CD8-positive, alpha-beta memory T cell (primary cell): ENCODE data around the gene GRIK4. TPM values are rescaled to one million over a fixed set of nuclear protein-coding genes. Genes with fewer than 3 reads are reported as not detected.

Experiments
- CTCF ChIA-PET: fragments of 350-600 bp; sonication (Branson Sonifier 250); formaldehyde crosslinking; loops from one replicate; lab custom pipeline; 2021; ENCODE audit warnings: antibody characterized with exemption; lab: Charles Lee
- POLR2A ChIA-PET: fragments of 350-600 bp; sonication (Branson Sonifier 250); formaldehyde crosslinking; loops from one replicate; lab custom pipeline; 2021; ENCODE audit warnings: antibody characterized with exemption; lab: Charles Lee
- DNase-seq, 5 donors: peaks; one replicate each; pipeline versions ENCODE4 v3.0.0 to v3.0.0-alpha.2; 2020 to 2022; ENCODE audit warnings: mixed read lengths in 1 of 5
- H3K27ac ChIP-seq: one replicate; pipeline ENCODE4 v1.7.0; 2013; ENCODE audit warnings: low read depth, mild to moderate bottlenecking, low read length, moderate library complexity
- H3K27me3 ChIP-seq: 2 replicates; pipeline ENCODE4 v1.7.0; 2013; ENCODE audit warnings: low read length, mild to moderate bottlenecking; ENCODE audit not compliant: insufficient read depth, poor library complexity, severe bottlenecking
- H3K36me3 ChIP-seq: 2 replicates; pipeline ENCODE4 v1.7.0; 2013; ENCODE audit warnings: mild to moderate bottlenecking, low read length, moderate library complexity; ENCODE audit not compliant: insufficient read depth
- H3K4me1 ChIP-seq: 2 replicates; pipeline ENCODE4 v1.7.0; 2013; ENCODE audit warnings: mild to moderate bottlenecking, low read length, moderate library complexity; ENCODE audit not compliant: insufficient read depth
- H3K4me3 ChIP-seq: 2 replicates; pipeline ENCODE4 v1.7.0; 2013; ENCODE audit warnings: mild to moderate bottlenecking, low read length
- H3K9me3 ChIP-seq: 2 replicates; pipeline ENCODE4 v1.7.0; 2013; ENCODE audit warnings: mild to moderate bottlenecking, low read length
- H3K27ac Mint-ChIP-seq, 8 donors: one replicate each; pipeline ENCODE4 v1.8.0; 2020 to 2021; ENCODE audit warnings: mixed read lengths in 8 of 8, mild to moderate bottlenecking in 6 of 8, inconsistent platforms in 3 of 8, moderate library complexity in 3 of 8
- H3K27me3 Mint-ChIP-seq, 2 donors: one replicate each; pipeline ENCODE4 v1.8.0; 2020 to 2021; ENCODE audit warnings: mixed read lengths in 2 of 2, mild to moderate bottlenecking in 1 of 2, moderate library complexity in 1 of 2
- H3K36me3 Mint-ChIP-seq, 3 donors: one replicate each; pipeline ENCODE4 v1.8.0; 2020 to 2021; ENCODE audit warnings: mixed read lengths in 3 of 3, inconsistent platforms in 1 of 3, mild to moderate bottlenecking in 1 of 3
- H3K4me1 Mint-ChIP-seq, 3 donors: one replicate each; pipeline ENCODE4 v1.8.0; 2020 to 2021; ENCODE audit warnings: mixed read lengths in 3 of 3, inconsistent platforms in 1 of 3, mild to moderate bottlenecking in 1 of 3
- H3K4me3 Mint-ChIP-seq, 7 donors: one replicate each; pipeline ENCODE4 v1.8.0; 2020 to 2021; ENCODE audit warnings: mixed read lengths in 7 of 7, mild to moderate bottlenecking in 6 of 7, moderate library complexity in 4 of 7, inconsistent platforms in 2 of 7
- H3K9me3 Mint-ChIP-seq, 5 donors: one replicate each; pipeline ENCODE4 v1.8.0; 2020 to 2022; ENCODE audit warnings: mixed read lengths in 5 of 5, mild to moderate bottlenecking in 3 of 5, moderate library complexity in 2 of 5, inconsistent platforms in 1 of 5
- polyA plus RNA-seq: library from polyadenylated mRNA; unstranded; fragments of 300-500 nt; fragmentation: Illumina TruSeq; gene quantifications from one replicate; pipeline ENCODE4 v1.2.3, GENCODE V29; 2021
- total RNA-seq, 2 experiments: library from RNA; stranded (reverse); gene quantifications; one replicate each; pipeline ENCODE4 v1.2.3, GENCODE V29; 2021

GRIK4 gene
- total and polyA plus RNA-seq, 3 experiments from 2014 or later = 0.07 TPM; not detected in 2

DNA sequence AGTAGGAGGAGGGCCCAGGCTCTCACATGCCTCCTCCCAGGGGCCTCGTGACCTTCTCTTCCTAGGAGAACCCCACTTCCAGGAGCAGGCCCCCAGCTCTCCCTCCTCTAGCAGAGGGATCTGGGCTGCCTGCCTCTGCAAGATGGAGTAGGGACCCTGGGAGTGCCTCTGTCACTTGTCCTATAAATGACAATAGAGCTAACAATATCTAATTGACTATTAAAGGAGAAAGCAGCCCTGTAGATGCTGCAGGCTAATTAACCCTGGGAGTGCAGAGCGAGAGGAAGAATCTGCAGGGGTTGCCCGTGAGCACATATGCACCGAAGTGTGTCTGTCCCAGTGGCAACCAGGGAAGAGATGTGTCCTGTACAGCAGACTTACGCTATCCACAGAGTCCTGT, 184.4 kb downstream of the GRIK4 start:
- Histone ChIP-seq H3K9me3 (no peaks in the 10 kb centered on the region), H3K27me3 (no peaks in the 10 kb centered on the region), H3K4me3 (no peak overlapping the region), H3K27ac (no peak overlapping the region), H3K4me1 (no peaks in the 10 kb centered on the region), H3K36me3 (no peaks in the 10 kb centered on the region)
- ChIA-PET CTCF (interaction anchor here (1.0 to 2.1 kb wide), 2 partner anchors 9 to 361 kb away, joined by 4 to 6 read pairs; no protein-coding TSS in a partner anchor), POLR2A (no interaction called here)
- Mint-ChIP-seq H3K27ac (no peak overlapping the region), H3K9me3 (no peaks in the 10 kb centered on the region), H3K4me3 (no peak overlapping the region), H3K36me3 (no peaks in the 10 kb centered on the region), H3K27me3 (peaks cover 12 to 30% of the 10 kb centered on the region in 2 donors), H3K4me1 (no peaks in the 10 kb centered on the region)
- no peak for DNase-seq

DNA sequence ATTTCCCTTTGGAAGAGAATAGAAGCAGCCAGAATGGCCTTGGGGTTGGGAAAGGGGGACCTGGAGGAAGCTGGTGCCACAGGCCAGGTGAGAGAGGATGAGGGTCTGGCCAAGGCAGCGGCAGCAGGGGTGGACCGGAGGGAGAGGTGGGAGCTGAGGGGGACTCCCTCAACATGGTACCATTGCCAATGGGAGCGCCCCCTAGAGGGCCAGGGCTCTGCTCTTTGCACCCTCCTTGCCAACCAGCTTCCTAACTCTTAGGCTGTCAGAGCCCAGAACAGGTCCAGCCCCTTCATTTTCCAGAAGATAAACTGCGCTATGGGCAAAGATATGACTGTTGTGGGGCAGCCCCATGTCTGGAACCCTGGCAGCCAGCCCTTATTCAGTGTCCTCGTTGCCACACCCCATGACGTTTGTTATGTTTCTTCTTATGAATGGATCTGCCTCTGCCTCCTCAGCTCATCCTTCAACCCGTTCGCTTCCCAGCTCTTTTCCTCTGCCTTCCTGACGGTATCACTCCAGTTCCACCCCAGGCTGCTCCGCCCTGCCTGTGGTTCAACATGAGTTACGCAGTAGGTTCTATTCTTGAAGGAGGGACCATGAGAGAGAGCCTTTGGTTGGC, 185.2 kb downstream of the GRIK4 start:
- H3K27me3 Mint-ChIP-seq = peaks cover 10 to 24% of the 10 kb centered on the region in 2 donors
- H3K4me3 Mint-ChIP-seq = no peak overlapping the region
- no peaks in the 10 kb centered on the region for H3K36me3 Mint-ChIP-seq
- H3K4me3 ChIP-seq = no peak overlapping the region
- no peaks in the 10 kb centered on the region for H3K4me1 Mint-ChIP-seq
- ChIA-PET CTCF (interaction anchor here (1.0 to 1.6 kb wide), 2 partner anchors 12 to 362 kb away, joined by 4 to 5 read pairs; no protein-coding TSS in a partner anchor), POLR2A (no interaction called here)
- DNase-seq = no peak
- no peaks in the 10 kb centered on the region for H3K27me3 ChIP-seq
- no peaks in the 10 kb centered on the region for H3K36me3 ChIP-seq
- H3K9me3 ChIP-seq = no peaks in the 10 kb centered on the region
- no peak overlapping the region for H3K27ac ChIP-seq
- H3K9me3 Mint-ChIP-seq = no peaks in the 10 kb centered on the region
- H3K4me1 ChIP-seq = no peaks in the 10 kb centered on the region
- no peak overlapping the region for H3K27ac Mint-ChIP-seq

DNA sequence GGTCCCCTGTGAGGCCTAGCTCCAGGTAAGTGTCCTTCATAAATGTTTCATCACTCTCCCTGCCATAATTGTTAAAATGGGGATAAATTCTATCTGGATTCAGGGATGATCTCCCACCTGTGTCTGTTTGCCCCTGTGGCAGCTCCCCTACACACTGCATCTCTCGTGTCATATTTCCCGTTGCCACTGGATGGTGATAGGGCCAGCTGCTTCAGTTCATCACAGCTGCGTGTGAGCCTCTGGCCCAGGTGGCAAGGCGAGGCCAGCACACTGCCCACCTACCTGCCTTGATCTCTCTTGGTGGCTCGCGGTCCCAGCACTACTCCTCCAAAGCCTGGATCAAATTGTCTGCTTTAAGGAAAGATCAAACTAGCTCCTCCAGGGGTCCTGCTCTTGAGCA, 187.4 kb downstream of the GRIK4 start:
- Mint-ChIP-seq H3K36me3 (no peaks in the 10 kb centered on the region), H3K27me3 (peaks cover 5 to 14% of the 10 kb centered on the region in 2 donors), H3K4me1 (no peaks in the 10 kb centered on the region), H3K4me3 (no peak overlapping the region), H3K9me3 (no peaks in the 10 kb centered on the region), H3K27ac (no peak overlapping the region)
- Histone ChIP-seq H3K36me3 (no peaks in the 10 kb centered on the region), H3K27me3 (no peaks in the 10 kb centered on the region), H3K27ac (no peak overlapping the region), H3K4me3 (no peak overlapping the region), H3K9me3 (no peaks in the 10 kb centered on the region), H3K4me1 (no peaks in the 10 kb centered on the region)
- CTCF ChIA-PET = no interaction called here
- POLR2A ChIA-PET = no interaction called here
- no peak for DNase-seq

DNA sequence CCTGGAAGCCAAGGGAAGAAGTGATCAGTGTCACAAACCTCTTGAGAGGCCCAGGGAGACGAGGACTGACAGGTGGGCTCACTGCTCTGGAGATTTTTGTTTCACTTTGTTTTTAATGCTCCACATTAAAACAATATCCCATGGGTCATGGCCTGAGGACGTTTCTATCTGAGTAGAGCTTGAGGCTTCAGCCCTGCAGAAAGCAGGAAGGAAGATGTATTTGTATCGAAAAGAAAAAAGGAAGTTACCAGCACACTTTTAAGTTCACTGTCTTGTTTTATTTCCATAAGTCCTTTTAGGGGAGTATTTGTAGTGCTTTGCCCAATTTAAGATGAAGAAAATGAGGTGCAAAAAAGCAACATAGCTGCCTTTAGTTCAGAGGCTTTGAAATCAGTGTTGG, 191.1 kb downstream of the GRIK4 start:
- POLR2A ChIA-PET = no interaction called here
- H3K4me3 Mint-ChIP-seq = no peak overlapping the region
- H3K9me3 ChIP-seq = no peaks in the 10 kb centered on the region
- no peaks in the 10 kb centered on the region for H3K4me1 Mint-ChIP-seq
- no peak overlapping the region for H3K27ac Mint-ChIP-seq
- no peaks in the 10 kb centered on the region for H3K27me3 ChIP-seq
- H3K9me3 Mint-ChIP-seq = peaks cover 0 to 9% (median 3%) of the 10 kb centered on the region in 5 donors
- CTCF ChIA-PET = no interaction called here
- no peaks in the 10 kb centered on the region for H3K36me3 ChIP-seq
- H3K27me3 Mint-ChIP-seq = peaks cover 16 to 30% of the 10 kb centered on the region in 2 donors
- no peak overlapping the region for H3K4me3 ChIP-seq
- DNase-seq = no peak
- H3K27ac ChIP-seq = no peak overlapping the region
- no peaks in the 10 kb centered on the region for H3K4me1 ChIP-seq
- H3K36me3 Mint-ChIP-seq = no peaks in the 10 kb centered on the region

DNA sequence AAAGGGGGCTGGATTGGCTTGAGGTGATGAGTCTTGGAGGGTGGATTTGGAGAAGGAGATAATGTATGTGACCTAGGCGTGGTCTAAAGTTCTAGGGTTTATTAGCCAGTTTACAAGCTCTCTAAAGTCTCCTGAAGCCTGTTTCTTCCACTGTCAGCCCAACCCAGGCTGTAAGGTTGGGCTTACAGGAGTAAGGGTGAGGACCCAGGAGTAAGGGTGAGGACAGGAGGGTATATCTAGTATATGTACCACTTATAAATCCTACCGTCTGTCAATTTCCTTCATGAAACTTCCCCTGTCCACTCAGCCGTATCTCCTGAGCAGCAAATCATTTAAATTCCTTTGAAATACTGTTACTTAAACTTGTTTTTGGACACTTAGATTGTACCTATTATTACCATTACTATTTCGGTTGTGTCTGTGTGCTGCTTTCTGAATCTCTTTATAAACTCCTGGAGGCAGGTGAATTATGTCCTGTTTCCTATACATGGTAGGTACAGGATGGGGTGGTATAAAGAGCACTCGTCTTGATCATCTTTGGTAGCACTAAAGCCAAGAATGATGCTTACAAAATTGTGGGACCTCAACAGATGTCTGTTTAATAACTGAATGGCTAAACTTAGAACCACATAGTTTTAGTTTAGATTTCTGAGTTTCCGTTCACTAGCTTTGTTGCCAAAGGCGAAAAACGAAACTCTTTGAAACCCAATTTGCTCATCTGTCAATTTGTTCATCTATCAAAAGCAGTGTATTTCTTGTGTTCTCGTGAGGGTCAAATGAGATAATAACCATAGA, 192.0 kb downstream of the GRIK4 start:
- Histone ChIP-seq H3K27me3 (no peaks in the 10 kb centered on the region), H3K36me3 (no peaks in the 10 kb centered on the region), H3K4me1 (no peaks in the 10 kb centered on the region), H3K9me3 (no peaks in the 10 kb centered on the region), H3K27ac (no peak overlapping the region), H3K4me3 (no peak overlapping the region)
- POLR2A ChIA-PET = no interaction called here
- H3K4me3 Mint-ChIP-seq = no peak overlapping the region
- peaks cover 16 to 36% of the 10 kb centered on the region in 2 donors for H3K27me3 Mint-ChIP-seq
- no peaks in the 10 kb centered on the region for H3K36me3 Mint-ChIP-seq
- peaks cover 0 to 10% (median 3%) of the 10 kb centered on the region in 5 donors for H3K9me3 Mint-ChIP-seq
- CTCF ChIA-PET = no interaction called here
- no peak for DNase-seq
- H3K27ac Mint-ChIP-seq = no peak overlapping the region
- H3K4me1 Mint-ChIP-seq = no peaks in the 10 kb centered on the region

DNA sequence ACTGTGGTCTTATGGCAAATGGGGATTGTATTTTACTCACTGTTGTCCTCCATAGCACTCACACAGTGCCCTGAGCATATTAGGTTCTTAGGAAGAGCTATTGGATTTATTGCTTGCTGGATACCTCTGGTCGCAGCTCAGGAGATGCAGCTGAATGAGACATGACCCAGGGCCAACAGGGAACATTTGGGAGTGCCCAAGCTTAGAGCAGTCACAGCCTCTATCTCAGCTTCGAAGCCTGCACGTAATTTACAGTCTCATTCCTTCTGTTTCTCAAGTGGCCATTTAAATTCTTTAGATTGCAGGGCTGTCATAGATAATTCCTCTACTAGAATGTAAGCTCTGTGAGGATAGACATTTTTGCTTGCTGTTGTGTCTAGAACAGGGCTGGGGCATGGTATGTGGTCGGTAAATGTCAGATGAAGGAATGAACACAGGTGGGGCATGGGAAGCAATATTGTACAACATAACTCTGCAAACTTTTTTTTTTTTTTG, 192.8 kb downstream of the GRIK4 start:
- Mint-ChIP-seq H3K36me3 (no peaks in the 10 kb centered on the region), H3K27me3 (peaks cover 17 to 33% of the 10 kb centered on the region in 2 donors), H3K27ac (peak overlapping the region in 1 of 8 donors; percentile 69), H3K4me1 (no peaks in the 10 kb centered on the region), H3K4me3 (no peak overlapping the region), H3K9me3 (peaks cover 0 to 13% (median 3%) of the 10 kb centered on the region in 5 donors)
- Histone ChIP-seq H3K27ac (no peak overlapping the region), H3K4me1 (no peaks in the 10 kb centered on the region), H3K9me3 (no peaks in the 10 kb centered on the region), H3K27me3 (no peaks in the 10 kb centered on the region), H3K36me3 (no peaks in the 10 kb centered on the region), H3K4me3 (no peak overlapping the region)
- CTCF ChIA-PET = no interaction called here
- DNase-seq = no peak
- POLR2A ChIA-PET = no interaction called here

DNA sequence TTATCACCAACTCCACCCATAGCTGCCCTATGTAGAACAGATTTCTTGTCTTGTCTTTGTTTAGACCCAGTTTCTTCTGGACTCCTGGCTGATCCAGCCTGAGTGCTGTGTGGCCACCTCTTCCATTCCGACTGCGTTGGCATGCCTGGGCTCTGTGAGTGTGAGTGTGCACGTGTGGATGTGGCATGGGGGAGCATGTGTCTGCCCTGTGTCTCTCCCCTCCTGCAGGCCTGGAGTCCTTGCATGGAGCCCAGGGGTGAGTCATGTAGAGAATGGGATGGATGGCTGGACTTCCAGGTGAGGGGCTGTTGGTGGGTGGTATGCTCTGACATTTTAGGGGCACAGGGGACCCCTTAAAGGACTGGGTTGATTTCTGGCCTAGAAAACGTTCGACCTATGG, 194.7 kb downstream of the GRIK4 start:
- CTCF ChIA-PET = no interaction called here
- no peaks in the 10 kb centered on the region for H3K27me3 ChIP-seq
- peaks cover 0 to 14% (median 3%) of the 10 kb centered on the region in 5 donors for H3K9me3 Mint-ChIP-seq
- no peaks in the 10 kb centered on the region for H3K9me3 ChIP-seq
- no peak overlapping the region for H3K27ac ChIP-seq
- DNase-seq = no peak
- H3K4me1 Mint-ChIP-seq = no peaks in the 10 kb centered on the region
- H3K4me1 ChIP-seq = no peaks in the 10 kb centered on the region
- H3K27me3 Mint-ChIP-seq = peaks cover 17 to 33% of the 10 kb centered on the region in 2 donors
- POLR2A ChIA-PET = no interaction called here
- H3K36me3 Mint-ChIP-seq = no peaks in the 10 kb centered on the region
- no peaks in the 10 kb centered on the region for H3K36me3 ChIP-seq
- H3K27ac Mint-ChIP-seq = peak overlapping the region in 1 of 8 donors; percentile 23
- no peak overlapping the region for H3K4me3 Mint-ChIP-seq
- no peak overlapping the region for H3K4me3 ChIP-seq

DNA sequence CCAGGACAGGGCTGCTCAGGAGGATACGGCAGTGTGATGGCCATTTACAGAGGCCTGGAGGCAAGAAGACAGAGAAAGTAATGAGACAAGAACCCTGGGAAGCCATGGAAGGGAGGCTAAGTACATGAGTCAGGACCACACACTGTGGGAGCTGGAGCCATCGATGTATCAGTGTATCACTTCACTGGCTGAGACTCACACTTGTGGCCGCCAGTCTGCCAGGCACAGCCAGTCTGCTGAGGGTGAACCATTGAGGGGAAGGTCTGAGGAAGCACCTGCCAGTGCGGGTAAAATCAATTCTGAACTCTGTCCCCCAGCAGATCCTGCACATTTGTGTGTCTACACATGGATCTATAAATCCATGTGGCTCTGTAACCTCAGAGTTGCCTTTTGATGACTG, 195.6 kb downstream of the GRIK4 start:
- Histone ChIP-seq H3K4me3 (no peak overlapping the region), H3K27me3 (no peaks in the 10 kb centered on the region), H3K27ac (no peak overlapping the region), H3K4me1 (no peaks in the 10 kb centered on the region), H3K36me3 (no peaks in the 10 kb centered on the region), H3K9me3 (no peaks in the 10 kb centered on the region)
- Mint-ChIP-seq H3K36me3 (no peaks in the 10 kb centered on the region), H3K27ac (no peak overlapping the region), H3K4me3 (no peak overlapping the region), H3K27me3 (peaks cover 19 to 37% of the 10 kb centered on the region in 2 donors), H3K9me3 (peaks cover 0 to 14% (median 3%) of the 10 kb centered on the region in 5 donors), H3K4me1 (no peaks in the 10 kb centered on the region)
- CTCF ChIA-PET = no interaction called here
- POLR2A ChIA-PET = no interaction called here
- DNase-seq = no peak
